CD4-positive, alpha-beta T cell treated with Interferon alpha-2 for 1 hour (primary cell): ENCODE results near the gene CA5A.

ENCODE experiments used
- DNase-seq, 2 donors: peaks; one replicate each; pipeline ENCODE4 v3.0.0-alpha.2; 2020 to 2022

Gene CA5A

DNA sequence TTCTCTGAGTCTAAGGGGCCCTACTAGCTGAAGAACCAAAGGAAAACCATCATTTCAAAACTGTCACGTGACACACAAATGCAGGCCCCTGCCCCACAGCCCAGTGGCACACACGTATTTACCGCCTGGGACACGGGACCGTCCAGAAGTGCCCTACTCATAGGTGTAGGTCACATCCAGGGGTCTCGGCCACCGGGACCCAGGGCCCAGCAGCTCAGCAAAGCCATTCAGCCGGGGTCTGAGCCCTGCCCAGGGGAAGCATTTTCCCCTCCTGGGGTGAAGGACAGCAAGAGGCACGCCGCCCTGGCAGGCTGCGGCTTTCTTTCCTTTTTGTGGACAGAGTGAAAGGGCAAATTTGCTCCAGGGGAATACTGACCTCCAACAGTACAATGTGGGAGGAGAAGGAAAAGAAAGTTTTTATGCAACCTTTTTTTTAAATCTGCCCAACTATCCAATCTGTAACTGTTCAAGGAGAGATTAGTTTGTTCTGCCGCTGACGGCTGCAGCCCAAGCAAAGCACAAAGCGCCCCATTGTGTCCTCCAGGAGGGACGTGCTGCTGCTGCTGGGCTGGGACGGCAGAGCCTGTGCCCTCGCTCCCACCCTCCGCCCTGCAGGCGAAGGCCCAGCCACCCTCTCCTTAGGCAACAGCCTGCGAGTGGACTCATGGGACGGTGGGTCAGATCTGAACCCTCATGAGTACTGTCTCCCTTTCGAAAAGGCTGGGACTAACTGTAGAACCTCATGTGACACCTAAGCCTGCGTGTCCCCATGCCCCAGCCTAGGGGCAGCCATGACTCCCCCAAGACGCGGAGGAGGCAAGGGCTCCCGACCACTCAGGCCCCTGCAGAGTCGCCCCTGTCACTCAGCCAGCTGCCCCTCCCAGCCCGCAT lies 88.3 kb downstream of the CA5A start:
- DNase-seq, result no peak

GRCh38 chr16:87847467-87847784 lies 88.9 kb downstream of the CA5A start:
- DNase-seq, result no peak

DNA sequence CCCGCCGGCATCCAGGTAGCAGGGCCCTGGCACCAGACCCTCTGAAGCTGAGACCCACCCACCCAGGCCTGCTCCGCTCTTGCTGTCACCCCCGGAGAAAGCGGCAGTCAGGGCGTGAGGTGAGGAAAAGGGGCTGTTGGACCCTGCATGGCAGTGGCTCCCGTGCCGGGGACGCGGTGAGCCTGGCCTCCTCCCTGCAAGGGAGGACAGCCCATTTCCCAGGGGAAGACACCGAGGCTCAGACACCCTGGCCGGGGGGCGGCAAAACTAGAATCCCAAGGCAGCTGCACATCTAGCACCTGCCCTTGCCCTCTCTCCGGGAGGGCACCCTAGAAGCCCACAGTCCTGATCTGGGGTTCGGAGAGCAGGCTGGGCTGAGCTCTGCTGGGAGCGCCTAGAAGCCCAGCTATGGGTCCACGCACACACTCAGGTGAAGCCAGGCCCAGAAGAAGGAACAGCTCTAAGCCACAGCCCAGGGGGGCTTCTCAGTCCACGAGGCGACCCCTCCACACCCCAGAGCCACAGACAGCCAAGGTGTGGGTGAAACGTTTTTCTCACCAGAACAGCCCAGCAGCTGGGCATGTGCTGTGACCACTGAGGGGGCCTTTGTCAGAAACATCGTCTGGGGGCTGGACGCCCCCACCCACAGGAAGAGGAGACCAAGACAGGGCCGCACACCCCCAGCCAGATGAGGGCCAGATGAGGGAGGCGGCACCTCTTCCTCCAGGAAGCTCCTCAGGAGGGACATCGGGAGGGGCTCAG lies 89.4 kb downstream of the CA5A start:
- no peak for DNase-seq

GRCh38 chr16:87845807-87846619 lies 90.3 kb downstream of the CA5A start:
- DNase-seq, result no peak

GRCh38 chr16:87845213-87845612 lies 91.1 kb downstream of the CA5A start:
- DNase-seq, result no peak

DNA sequence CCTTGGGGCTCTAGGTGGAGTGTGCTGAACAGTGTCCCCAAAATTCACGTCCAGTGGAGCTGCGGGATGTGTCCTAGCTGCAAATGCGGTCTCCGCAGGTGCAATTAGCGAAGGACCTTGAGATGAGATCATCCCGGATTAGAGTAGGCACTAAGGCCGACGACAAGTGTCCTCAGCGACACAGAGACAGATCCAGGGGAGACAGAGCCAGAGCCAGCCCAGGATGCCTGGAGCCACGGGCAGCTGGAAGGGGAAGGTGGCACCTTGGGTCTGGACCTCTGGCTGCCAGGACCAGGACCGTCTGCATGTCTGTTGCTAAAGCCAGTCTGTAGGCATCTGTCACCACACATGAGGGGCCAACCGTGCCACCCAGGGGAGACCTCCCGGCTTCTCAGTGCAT lies 91.5 kb downstream of the CA5A start:
- DNase-seq, result no peak

GRCh38 chr16:87844120-87844733 lies 92.1 kb downstream of the CA5A start:
- DNase-seq, result no peak

- no peak for DNase-seq
Measured at GRCh38 chr16:87843678-87844105, 92.6 kb downstream of the CA5A start.

DNA sequence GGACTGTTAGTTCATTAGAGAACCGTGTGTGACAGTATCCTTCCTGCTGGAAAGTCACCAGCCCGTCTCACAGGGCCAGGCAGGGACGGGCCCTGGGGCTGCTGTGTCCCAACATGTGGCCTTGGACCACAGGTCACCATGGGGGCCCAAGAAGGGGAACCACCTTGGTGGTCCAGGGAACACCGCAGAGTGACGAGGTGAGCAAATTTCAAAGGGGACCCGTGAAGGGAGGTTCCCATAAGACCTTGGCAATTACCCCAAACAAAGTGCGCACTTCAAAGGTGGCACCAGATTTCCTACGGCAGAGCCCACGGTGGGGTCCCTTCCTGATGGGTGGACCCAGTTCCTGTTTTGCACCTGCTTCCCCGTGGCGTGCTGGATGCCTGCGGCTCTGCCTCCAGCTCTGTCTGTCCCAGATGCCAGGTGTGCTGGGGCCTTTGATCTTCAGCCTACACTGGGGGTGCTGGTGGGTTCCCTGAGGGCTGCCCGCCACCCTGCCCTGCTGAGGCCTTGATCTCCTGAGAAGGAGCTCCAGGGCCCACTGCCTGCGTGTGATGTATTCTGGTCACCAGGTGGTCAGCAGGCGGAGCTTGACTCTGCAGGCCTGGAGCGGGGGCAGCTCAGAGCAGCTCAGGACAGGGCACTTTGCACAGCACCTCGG lies 94.0 kb downstream of the CA5A start:
- DNase-seq, result no peak

GRCh38 chr16:87841340-87842208 lies 94.8 kb downstream of the CA5A start:
- DNase-seq, result no peak

DNA sequence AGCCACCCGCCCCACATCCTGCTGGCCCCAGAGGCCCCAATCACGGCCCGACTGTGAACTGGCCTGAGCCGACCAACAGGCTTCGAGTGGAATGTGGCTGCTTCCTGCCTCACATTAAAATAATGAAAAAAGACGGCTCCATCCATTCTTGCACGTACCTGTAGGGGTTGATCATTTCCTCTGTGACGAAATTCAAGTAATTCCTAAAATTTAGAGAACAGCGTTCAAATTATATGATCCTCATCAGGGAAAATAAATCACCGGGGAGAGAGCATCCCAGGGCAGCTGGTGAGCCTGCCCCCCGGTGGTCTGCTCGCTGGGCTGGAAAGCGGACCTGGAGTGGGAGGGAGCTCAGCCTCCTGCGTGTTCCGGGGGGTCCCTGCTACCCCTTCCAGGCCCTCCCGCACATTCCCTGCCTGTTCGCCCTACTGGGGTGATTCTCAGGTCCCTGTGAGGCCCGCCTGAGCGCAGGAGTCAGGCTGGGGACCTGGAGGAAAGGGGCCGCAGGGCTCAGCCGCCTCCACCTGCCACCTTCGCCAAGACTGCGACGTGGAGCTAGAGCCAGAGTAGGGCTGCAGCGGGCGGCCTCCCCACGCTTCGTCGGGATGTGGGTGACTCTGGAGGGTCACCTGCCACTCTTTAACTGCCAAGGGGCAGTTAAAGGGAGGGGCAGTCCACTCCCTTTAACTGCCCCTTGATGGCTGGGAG lies 95.9 kb downstream of the CA5A start:
- no peak for DNase-seq

GRCh38 chr16:87839542-87840270 lies 96.6 kb downstream of the CA5A start:
- DNase-seq, result no peak

DNA sequence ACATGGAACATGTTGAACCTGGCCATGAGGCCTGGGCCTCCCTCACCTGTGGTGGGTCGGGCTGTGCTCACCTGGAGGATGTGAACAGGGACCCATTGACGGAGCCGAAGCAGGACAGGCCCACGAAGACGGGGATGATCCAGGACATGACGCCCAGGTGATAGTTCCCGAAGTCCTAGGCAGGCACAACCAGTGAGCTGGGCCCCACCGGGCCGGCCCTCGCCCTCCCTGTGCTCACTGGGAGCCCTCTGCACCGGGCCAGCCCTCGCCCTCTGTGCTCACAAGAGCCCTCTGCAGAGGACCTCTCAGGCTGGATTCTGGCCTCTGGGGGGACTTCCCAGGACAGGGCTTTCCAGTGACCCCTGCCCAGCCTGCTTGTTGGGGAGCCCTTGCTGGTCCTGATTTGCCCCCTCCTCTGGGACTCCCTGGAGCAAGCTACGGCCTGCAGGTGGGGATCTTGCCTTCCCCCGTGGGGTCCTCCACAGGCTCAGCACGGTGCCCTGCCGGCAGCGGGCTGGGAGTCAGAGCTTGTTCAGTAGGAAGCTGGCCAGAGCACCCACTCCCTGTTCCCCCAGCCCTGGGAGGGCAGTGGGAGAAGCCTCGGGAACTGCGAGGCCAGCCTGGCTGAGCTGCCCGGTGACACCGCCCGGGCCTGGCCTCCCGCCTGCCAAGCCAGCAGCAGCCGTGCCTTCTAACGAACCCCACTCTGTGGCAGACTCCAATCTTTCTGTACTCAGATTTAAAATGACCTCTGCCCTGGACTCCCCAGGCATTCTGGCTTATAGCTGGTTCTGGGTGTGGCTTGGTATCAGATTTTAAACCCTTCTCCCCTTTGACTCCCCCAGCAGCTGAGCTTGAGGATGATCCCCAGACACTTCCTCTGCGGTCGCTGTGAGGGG lies 97.4 kb downstream of the CA5A start:
- no peak for DNase-seq
